Erythroblast (primary cell): ENCODE data around the gene PHF21B.

Source experiments
- GATA1 ChIP-seq: IDR thresholded peaks from 2 replicates; pipeline ENCODE4 v1.6.1; 2011; ENCODE audit warnings: low read depth, mild to moderate bottlenecking, control low read depth, low read length, moderate library complexity
- POLR2A ChIP-seq: IDR thresholded peaks from 2 replicates; pipeline ENCODE4 v1.6.1; 2011; ENCODE audit warnings: mild to moderate bottlenecking, low read length

DNA sequence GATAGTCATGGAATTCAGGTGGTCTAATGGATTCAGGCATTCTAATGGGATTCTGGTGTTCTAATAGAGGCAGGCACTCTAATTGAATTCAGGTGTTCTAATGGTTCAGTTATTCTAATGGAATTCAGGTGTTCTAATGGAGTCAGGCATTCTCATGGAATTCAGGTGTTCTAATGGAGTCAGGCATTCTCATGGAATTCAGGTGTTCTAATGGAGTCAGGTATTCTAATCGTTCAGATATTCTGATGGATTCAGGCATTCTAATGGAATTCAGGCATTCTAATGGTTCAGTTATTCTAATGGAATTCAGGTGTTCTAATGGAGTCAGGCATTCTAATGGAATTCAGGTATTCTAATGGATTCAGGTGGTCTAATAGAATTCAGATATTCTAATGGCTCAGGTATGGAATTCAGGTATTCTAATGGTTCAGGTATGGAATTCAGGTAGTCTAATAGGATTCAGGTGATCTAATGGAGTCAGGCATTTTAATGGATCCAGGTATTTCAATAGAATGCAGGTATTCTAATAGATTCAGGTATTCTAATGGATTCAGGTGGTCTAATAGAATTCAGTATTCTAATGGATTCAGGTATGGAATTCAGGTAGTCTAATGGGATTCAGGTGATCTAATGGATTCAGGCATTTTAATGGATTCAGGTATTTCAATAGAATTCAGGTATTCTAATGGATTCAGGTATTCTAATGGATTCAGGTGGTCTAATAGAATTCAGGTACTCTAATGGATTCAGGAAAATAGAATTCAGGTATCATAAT is 22.0 kb upstream of the PHF21B start:
- TF ChIP-seq POLR2A (no peak), GATA1 (no peak)
